ENCODE results near the gene HHIPL2. TPM values are rescaled to one million over a fixed set of nuclear protein-coding genes. Genes with fewer than 3 reads are reported as not detected.

Gene HHIPL2
- total RNA-seq, 2 donors from 2014 or later, result 2.3 TPM; not detected in 1

GRCh38 chr1:222535455-222535854, 12.4 kb downstream of the HHIPL2 start:
- no peak for TF ChIP-seq POLR2AphosphoS5 (IDR thresholded peaks at IDR 0.05)
- TF ChIP-seq CTCF (IDR thresholded peaks at IDR 0.05), result no peak
- TF ChIP-seq POLR2A (IDR thresholded peaks at IDR 0.05), result no peak
- H3K27me3 ChIP-seq (replicated peaks; ENCODE audit: insufficient read depth), result no peaks in the 10 kb centered on the region
- no peaks in the 10 kb centered on the region for H3K36me3 ChIP-seq
- H3K4me3 ChIP-seq, result no peak overlapping the region
- DNase-seq (ENCODE audit: low spot score), result no peak
- H3K27ac ChIP-seq, result no peak overlapping the region
- H3K4me1 ChIP-seq (replicated peaks), result no peaks in the 10 kb centered on the region
- intact Hi-C loops (cut with DNase I), result no loop called here
- WGBS, result 85% methylated on average over 5 of the region's 5 CpGs
- H3K9me3 ChIP-seq, result no peaks in the 10 kb centered on the region

- TF ChIP-seq POLR2AphosphoS5 (IDR thresholded peaks at IDR 0.05) (no peak), POLR2A (IDR thresholded peaks at IDR 0.05) (no peak), CTCF (IDR thresholded peaks at IDR 0.05) (no peak)
- H3K36me3 ChIP-seq, result no peaks in the 10 kb centered on the region
- H3K27ac ChIP-seq, result no peak overlapping the region
- no peaks in the 10 kb centered on the region for H3K27me3 ChIP-seq (replicated peaks; ENCODE audit: insufficient read depth)
- H3K9me3 ChIP-seq, result no peaks in the 10 kb centered on the region
- intact Hi-C loops (cut with DNase I), result no loop called here
- H3K4me3 ChIP-seq, result no peak overlapping the region
- no peak for DNase-seq (ENCODE audit: low spot score)
- WGBS, result 65% methylated on average over 6 of the region's 6 CpGs
- H3K4me1 ChIP-seq (replicated peaks), result no peaks in the 10 kb centered on the region
Observed at GRCh38 chr1:222530852-222531251, 17.1 kb downstream of the HHIPL2 start.

- H3K27me3 ChIP-seq (replicated peaks; ENCODE audit: insufficient read depth), result no peaks in the 10 kb centered on the region
- WGBS, result 35% methylated on average over 3 of the region's 3 CpGs
- no peak overlapping the region for H3K4me3 ChIP-seq
- H3K9me3 ChIP-seq, result no peaks in the 10 kb centered on the region
- DNase-seq (ENCODE audit: low spot score), result no peak
- H3K4me1 ChIP-seq (replicated peaks), result no peaks in the 10 kb centered on the region
- intact Hi-C loops (cut with DNase I), result no loop called here
- H3K36me3 ChIP-seq, result no peaks in the 10 kb centered on the region
- TF ChIP-seq CTCF (IDR thresholded peaks at IDR 0.05), result no peak
- no peak for TF ChIP-seq POLR2AphosphoS5 (IDR thresholded peaks at IDR 0.05)
- no peak for TF ChIP-seq POLR2A (IDR thresholded peaks at IDR 0.05)
- no peak overlapping the region for H3K27ac ChIP-seq
Observed at GRCh38 chr1:222529916-222530315, 18.0 kb downstream of the HHIPL2 start.

- DNase-seq (ENCODE audit: low spot score), result no peak
- Histone ChIP-seq H3K27ac (no peak overlapping the region), H3K4me1 (replicated peaks) (no peaks in the 10 kb centered on the region), H3K36me3 (no peaks in the 10 kb centered on the region), H3K9me3 (no peaks in the 10 kb centered on the region), H3K27me3 (replicated peaks; ENCODE audit: insufficient read depth) (no peaks in the 10 kb centered on the region), H3K4me3 (no peak overlapping the region)
- WGBS, result 65% methylated on average over 3 of the region's 3 CpGs
- no peak for TF ChIP-seq POLR2A (IDR thresholded peaks at IDR 0.05)
- no peak for TF ChIP-seq CTCF (IDR thresholded peaks at IDR 0.05)
- no peak for TF ChIP-seq POLR2AphosphoS5 (IDR thresholded peaks at IDR 0.05)
- intact Hi-C loops (cut with DNase I), result no loop called here
Observed at GRCh38 chr1:222529181-222529580, 18.7 kb downstream of the HHIPL2 start.

- DNase-seq (ENCODE audit: low spot score), result no peak
- no peaks in the 10 kb centered on the region for H3K4me1 ChIP-seq (replicated peaks)
- H3K4me3 ChIP-seq, result no peak overlapping the region
- no peaks in the 10 kb centered on the region for H3K27me3 ChIP-seq (replicated peaks; ENCODE audit: insufficient read depth)
- H3K36me3 ChIP-seq, result no peaks in the 10 kb centered on the region
- 84% methylated on average over 2 of the region's 2 CpGs for WGBS
- intact Hi-C loops (cut with DNase I), result no loop called here
- H3K9me3 ChIP-seq, result no peaks in the 10 kb centered on the region
- H3K27ac ChIP-seq, result no peak overlapping the region
- TF ChIP-seq POLR2A (IDR thresholded peaks at IDR 0.05), result no peak
- no peak for TF ChIP-seq POLR2AphosphoS5 (IDR thresholded peaks at IDR 0.05)
- TF ChIP-seq CTCF (IDR thresholded peaks at IDR 0.05), result no peak
Observed at GRCh38 chr1:222525951-222526350, 22.0 kb downstream of the HHIPL2 start.
